Astrocyte (in vitro differentiated cells and primary cell): ENCODE data around the gene NTN3. TPM values are rescaled to one million over a fixed set of nuclear protein-coding genes. Genes with fewer than 3 reads are reported as not detected.

ENCODE experiments used
- DNase-seq: peaks from one replicate; pipeline ENCODE4 v3.0.0-alpha.2; 2010; ENCODE audit warnings: low read depth
- FAIRE-seq: peaks from 2 replicates; lab custom pipeline; 2011; peaks lifted over from hg19 to GRCh38; lab: Jason Lieb, UNC
- H2AFZ ChIP-seq: 2 replicates; pipeline ENCODE4 v1.6.0; 2012; ENCODE audit warnings: low read depth, low read length, inconsistent platforms
- H3K27ac ChIP-seq: 2 replicates; pipeline ENCODE4 v1.5.1; 2011; ENCODE audit warnings: low read depth, low read length, inconsistent platforms
- H3K27me3 ChIP-seq: 2 replicates; pipeline ENCODE4 v1.6.0; 2011; ENCODE audit warnings: low read length, inconsistent platforms; ENCODE audit not compliant: insufficient read depth
- H3K36me3 ChIP-seq: 2 replicates; pipeline ENCODE4 v1.5.1; 2011; ENCODE audit warnings: low read length, inconsistent platforms; ENCODE audit not compliant: insufficient read depth
- H3K4me1 ChIP-seq: 2 replicates; pipeline ENCODE4 v1.5.1; 2011; ENCODE audit warnings: low read length, inconsistent platforms; ENCODE audit not compliant: insufficient read depth
- H3K4me2 ChIP-seq: 2 replicates; pipeline ENCODE4 v1.6.0; 2012; ENCODE audit warnings: low read length, inconsistent platforms
- H3K4me3 ChIP-seq: 2 replicates; pipeline ENCODE4 v1.5.1; 2011; ENCODE audit warnings: low read depth, mild to moderate bottlenecking, low read length, inconsistent platforms; ENCODE audit not compliant: insufficient read depth
- H3K79me2 ChIP-seq: 2 replicates; pipeline ENCODE4 v1.6.0; 2012; ENCODE audit warnings: mild to moderate bottlenecking, low read length, inconsistent platforms; ENCODE audit not compliant: insufficient read depth
- H3K9ac ChIP-seq: 2 replicates; pipeline ENCODE4 v1.6.0; 2012; ENCODE audit warnings: mild to moderate bottlenecking, low read length, inconsistent platforms
- H3K9me3 ChIP-seq: 2 replicates; pipeline ENCODE4 v1.5.1; 2012; ENCODE audit warnings: low read depth, mild to moderate bottlenecking, low read length, inconsistent platforms; ENCODE audit not compliant: insufficient read depth
- H4K20me1 ChIP-seq: 2 replicates; pipeline ENCODE4 v1.6.0; 2012; ENCODE audit warnings: low read length, inconsistent platforms; ENCODE audit not compliant: insufficient read depth
- H3K27ac Mint-ChIP-seq: one replicate; pipeline ENCODE4 v1.8.0; 2021; ENCODE audit warnings: mild to moderate bottlenecking, mixed read lengths; ENCODE audit not compliant: unreplicated experiment
- H3K27me3 Mint-ChIP-seq: one replicate; pipeline ENCODE4 v1.8.0; 2021; ENCODE audit warnings: low read depth, mixed read lengths; ENCODE audit not compliant: unreplicated experiment
- H3K36me3 Mint-ChIP-seq: one replicate; pipeline ENCODE4 v1.8.0; 2021; ENCODE audit warnings: low read depth, mixed read lengths; ENCODE audit not compliant: unreplicated experiment
- H3K4me1 Mint-ChIP-seq: one replicate; pipeline ENCODE4 v1.8.0; 2021; ENCODE audit warnings: low read depth, mixed read lengths; ENCODE audit not compliant: unreplicated experiment
- H3K4me3 Mint-ChIP-seq: one replicate; pipeline ENCODE4 v1.8.0; 2021; ENCODE audit warnings: mild to moderate bottlenecking, moderate library complexity, mixed read lengths; ENCODE audit not compliant: unreplicated experiment
- H3K9me3 Mint-ChIP-seq: one replicate; pipeline ENCODE4 v1.8.0; 2021; ENCODE audit warnings: mild to moderate bottlenecking, mixed read lengths; ENCODE audit not compliant: unreplicated experiment
- EZH2 ChIP-seq: IDR thresholded peaks from 2 replicates; pipeline ENCODE4 v1.6.1; 2012; ENCODE audit warnings: mild to moderate bottlenecking, low read length, inconsistent platforms; ENCODE audit not compliant: insufficient read depth
- total RNA-seq: library from RNA; stranded (reverse); gene quantifications from 2 replicates; pipeline ENCODE4 v1.2.1, GENCODE V29; 2021
- TF ChIP-seq, protein P1 (sequence below): IDR thresholded peaks from 2 replicates; pipeline ENCODE4 v1.5.1; 2011; ENCODE audit warnings: low read depth, mild to moderate bottlenecking, inconsistent platforms, low read length, moderate library complexity; ENCODE audit not compliant: insufficient read depth

The NTN3 gene
- total RNA-seq, 1 donor from 2014 or later, result 1.1 TPM

GRCh38 chr16:2462031-2462866 lies 8.8 kb upstream of the NTN3 start:
- H3K27ac Mint-ChIP-seq, result no peak overlapping the region
- no peak overlapping the region for H3K4me3 Mint-ChIP-seq
- no peaks in the 10 kb centered on the region for H3K27me3 ChIP-seq
- no peak overlapping the region for H3K27ac ChIP-seq
- H4K20me1 ChIP-seq, result no peaks in the 10 kb centered on the region
- no peak overlapping the region for H3K9ac ChIP-seq
- DNase-seq (no peak), FAIRE-seq (no peak)
- peaks cover 2% of the 10 kb centered on the region for H3K36me3 Mint-ChIP-seq
- no peak overlapping the region for H2AFZ ChIP-seq
- peaks cover 7% of the 10 kb centered on the region for H3K4me1 Mint-ChIP-seq
- no peak for TF ChIP-seq EZH2
- TF ChIP-seq, protein P1, sequence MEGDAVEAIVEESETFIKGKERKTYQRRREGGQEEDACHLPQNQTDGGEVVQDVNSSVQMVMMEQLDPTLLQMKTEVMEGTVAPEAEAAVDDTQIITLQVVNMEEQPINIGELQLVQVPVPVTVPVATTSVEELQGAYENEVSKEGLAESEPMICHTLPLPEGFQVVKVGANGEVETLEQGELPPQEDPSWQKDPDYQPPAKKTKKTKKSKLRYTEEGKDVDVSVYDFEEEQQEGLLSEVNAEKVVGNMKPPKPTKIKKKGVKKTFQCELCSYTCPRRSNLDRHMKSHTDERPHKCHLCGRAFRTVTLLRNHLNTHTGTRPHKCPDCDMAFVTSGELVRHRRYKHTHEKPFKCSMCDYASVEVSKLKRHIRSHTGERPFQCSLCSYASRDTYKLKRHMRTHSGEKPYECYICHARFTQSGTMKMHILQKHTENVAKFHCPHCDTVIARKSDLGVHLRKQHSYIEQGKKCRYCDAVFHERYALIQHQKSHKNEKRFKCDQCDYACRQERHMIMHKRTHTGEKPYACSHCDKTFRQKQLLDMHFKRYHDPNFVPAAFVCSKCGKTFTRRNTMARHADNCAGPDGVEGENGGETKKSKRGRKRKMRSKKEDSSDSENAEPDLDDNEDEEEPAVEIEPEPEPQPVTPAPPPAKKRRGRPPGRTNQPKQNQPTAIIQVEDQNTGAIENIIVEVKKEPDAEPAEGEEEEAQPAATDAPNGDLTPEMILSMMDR, result no peak
- peaks cover 8% of the 10 kb centered on the region for H3K79me2 ChIP-seq
- H3K4me2 ChIP-seq, result no peak overlapping the region
- no peaks in the 10 kb centered on the region for H3K36me3 ChIP-seq
- H3K4me3 ChIP-seq, result no peak overlapping the region
- H3K4me1 ChIP-seq, result peaks cover 16% of the 10 kb centered on the region
- H3K9me3 ChIP-seq, result no peaks in the 10 kb centered on the region
- H3K9me3 Mint-ChIP-seq, result no peaks in the 10 kb centered on the region
- no peaks in the 10 kb centered on the region for H3K27me3 Mint-ChIP-seq

- Histone ChIP-seq H3K27me3 (no peaks in the 10 kb centered on the region), H2AFZ (no peak overlapping the region), H3K9me3 (no peaks in the 10 kb centered on the region), H3K27ac (no peak overlapping the region), H3K4me1 (peaks cover 24% of the 10 kb centered on the region), H3K79me2 (peaks cover 8% of the 10 kb centered on the region), H3K9ac (no peak overlapping the region), H3K36me3 (no peaks in the 10 kb centered on the region), H3K4me2 (no peak overlapping the region), H4K20me1 (no peaks in the 10 kb centered on the region), H3K4me3 (no peak overlapping the region)
- peaks cover 2% of the 10 kb centered on the region for H3K27me3 Mint-ChIP-seq
- DNase-seq (no peak), FAIRE-seq (no peak)
- H3K4me1 Mint-ChIP-seq, result peaks cover 5% of the 10 kb centered on the region
- no peak for TF ChIP-seq EZH2
- TF ChIP-seq, protein P1, result no peak
- no peak overlapping the region for H3K27ac Mint-ChIP-seq
- no peaks in the 10 kb centered on the region for H3K9me3 Mint-ChIP-seq
- H3K36me3 Mint-ChIP-seq, result peaks cover 2% of the 10 kb centered on the region
- no peak overlapping the region for H3K4me3 Mint-ChIP-seq
Observed at GRCh38 chr16:2464333-2464732, 6.8 kb upstream of the NTN3 start.
